Lung (tissue), 12 donors: ENCODE results near the gene RAP1A. TPM values are rescaled to one million over a fixed set of nuclear protein-coding genes. Genes with fewer than 3 reads are reported as not detected.

Experiments
- ATAC-seq: fragments of 200-7000 bp; cut with Tn5 transposase; one replicate; pipeline ENCODE4 v1.9.1; 2020; ENCODE audit warnings: moderate number of reproducible peaks; ENCODE audit not compliant: insufficient read depth, low FRiP score
- DNase-seq, 3 donors: peaks; one replicate each; pipeline ENCODE4 v3.0.0-alpha.2; 2013 to 2017
- H3K27ac ChIP-seq, 2 donors: one replicate each; pipeline ENCODE4 v1.5.1; 2013; ENCODE audit warnings: mild to moderate bottlenecking in 2 of 2, moderate library complexity in 2 of 2, control low read depth in 1 of 2, inconsistent platforms in 1 of 2, low read depth in 1 of 2, low read length in 1 of 2
- H3K27me3 ChIP-seq, 3 donors: one replicate each; pipeline ENCODE4 v1.5.1; 2013; ENCODE audit warnings: low read length in 2 of 3; ENCODE audit not compliant: control insufficient read depth in 3 of 3, insufficient read depth in 3 of 3
- H3K36me3 ChIP-seq, 4 donors: one replicate each; pipeline ENCODE4 v1.5.1; 2013; ENCODE audit warnings: low read length in 4 of 4, mild to moderate bottlenecking in 1 of 4, moderate library complexity in 1 of 4; ENCODE audit not compliant: control insufficient read depth in 4 of 4, insufficient read depth in 4 of 4
- H3K4me1 ChIP-seq, 5 donors: one replicate each; pipeline ENCODE4 v1.5.1; 2013; ENCODE audit warnings: low read length in 5 of 5, mild to moderate bottlenecking in 2 of 5, moderate library complexity in 1 of 5; ENCODE audit not compliant: control insufficient read depth in 5 of 5, insufficient read depth in 5 of 5
- H3K4me3 ChIP-seq: one replicate; pipeline ENCODE4 v1.5.1; 2013; ENCODE audit warnings: mild to moderate bottlenecking, control low read depth, moderate library complexity
- H3K9ac ChIP-seq, 2 donors: one replicate each; pipeline ENCODE4 v1.5.1; 2013; ENCODE audit warnings: low read length in 2 of 2, control low read depth in 1 of 2; ENCODE audit not compliant: insufficient read depth in 1 of 2
- H3K9me3 ChIP-seq, 4 donors: one replicate each; pipeline ENCODE4 v1.5.1; 2013; ENCODE audit warnings: low read length in 3 of 4, mild to moderate bottlenecking in 1 of 4, moderate library complexity in 1 of 4; ENCODE audit not compliant: control insufficient read depth in 4 of 4, insufficient read depth in 3 of 4
- WGBS, 2 donors: extraction: QIAGEN DNeasy Blood & Tissue Kit; methylation state at CpG; one replicate each; pipeline ENCODE4 v1.1.7; 2013; 5-methylcytosine and 5-hydroxymethylcytosine counted together
- polyA plus RNA-seq, 2 donors: library from polyadenylated mRNA; stranded (reverse); fragments of 200-250 nt; gene quantifications; one replicate each; pipeline ENCODE4 v1.2.1, GENCODE V29; 2013
- total RNA-seq, 2 donors: library from RNA; depleted of rRNA in 1 of 2; stranded (reverse); fragments of >200 nt in 1 of 2; gene quantifications; one replicate each; pipeline ENCODE4 v1.2.1, GENCODE V29; 2014 to 2021
- TF ChIP-seq, protein P1 (sequence below): IDR thresholded peaks from 2 replicates; pipeline ENCODE4 v1.5.1; 2012; ENCODE audit warnings: mild to moderate bottlenecking; ENCODE audit errors: control extremely low read depth, extremely low read depth
- donor health status: control.
- donor health status: control.
- donor health status: Bipolar disorder and iron deficiency.
- donor health status: healthy.
- donor health status: DM: yes; HTN: yes; CAD: no.

Gene RAP1A
- total and polyA plus RNA-seq, 4 donors: 64.5 to 97.3 (median 77.6) TPM

DNA sequence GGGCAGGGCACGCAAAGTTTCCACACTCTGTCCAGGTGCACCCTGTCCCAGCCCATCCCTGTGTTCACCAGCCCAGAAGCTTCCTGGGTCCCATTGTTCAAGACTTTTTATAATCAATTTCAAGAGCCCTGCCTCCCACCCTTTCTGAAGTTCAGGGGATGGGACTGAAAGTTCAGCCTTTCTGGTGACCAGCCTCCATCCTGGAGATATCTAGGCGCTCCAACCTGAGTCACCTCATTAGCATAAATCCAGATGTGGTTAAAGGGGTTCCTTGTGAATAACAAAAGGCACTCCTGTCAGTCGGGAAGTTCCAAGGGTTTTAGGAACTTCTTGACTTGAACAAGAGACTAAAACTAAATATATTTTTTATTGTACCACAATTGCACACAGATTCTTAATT is 48.4 kb upstream of the RAP1A start:
- no peak for ATAC-seq
- 83 to 88% methylated on average over 3 of the region's 3 CpGs for WGBS, 2 donors

DNA sequence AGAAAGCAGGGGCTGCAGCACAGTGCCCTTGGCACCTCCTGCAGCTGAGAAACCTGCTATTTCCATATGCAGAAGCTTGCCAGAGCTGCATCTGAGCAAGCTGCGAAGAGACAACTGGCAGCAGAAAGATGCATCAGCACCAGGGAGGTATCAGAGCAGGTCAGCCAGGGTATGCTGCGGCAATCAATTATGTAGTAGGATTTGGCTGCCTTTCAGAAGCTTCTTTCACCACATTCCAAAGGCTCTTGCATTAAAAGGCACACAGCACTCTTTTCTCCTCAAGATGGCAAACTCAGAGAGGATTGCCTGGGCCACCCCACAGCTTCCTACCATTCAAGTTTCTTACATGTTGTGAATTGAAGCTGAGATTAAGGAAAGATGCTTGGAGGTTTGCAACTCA is 47.6 kb upstream of the RAP1A start:
- 51 to 79% methylated on average over 2 of the region's 2 CpGs for WGBS, 2 donors

More for the DNA sequence above, 48.4 kb upstream of the RAP1A start:
- Histone ChIP-seq H3K9ac (no peak overlapping the region), H3K4me3 (no peak overlapping the region), H3K27ac (no peak overlapping the region), H3K36me3 (no peaks in the 10 kb centered on the region), H3K9me3 (no peaks in the 10 kb centered on the region), H3K4me1 (peaks cover 0 to 12% (median 10%) of the 10 kb centered on the region in 5 donors), H3K27me3 (peaks cover 0 to 2% (median 0%) of the 10 kb centered on the region in 3 donors)
- no peak for DNase-seq
- TF ChIP-seq, protein P1, sequence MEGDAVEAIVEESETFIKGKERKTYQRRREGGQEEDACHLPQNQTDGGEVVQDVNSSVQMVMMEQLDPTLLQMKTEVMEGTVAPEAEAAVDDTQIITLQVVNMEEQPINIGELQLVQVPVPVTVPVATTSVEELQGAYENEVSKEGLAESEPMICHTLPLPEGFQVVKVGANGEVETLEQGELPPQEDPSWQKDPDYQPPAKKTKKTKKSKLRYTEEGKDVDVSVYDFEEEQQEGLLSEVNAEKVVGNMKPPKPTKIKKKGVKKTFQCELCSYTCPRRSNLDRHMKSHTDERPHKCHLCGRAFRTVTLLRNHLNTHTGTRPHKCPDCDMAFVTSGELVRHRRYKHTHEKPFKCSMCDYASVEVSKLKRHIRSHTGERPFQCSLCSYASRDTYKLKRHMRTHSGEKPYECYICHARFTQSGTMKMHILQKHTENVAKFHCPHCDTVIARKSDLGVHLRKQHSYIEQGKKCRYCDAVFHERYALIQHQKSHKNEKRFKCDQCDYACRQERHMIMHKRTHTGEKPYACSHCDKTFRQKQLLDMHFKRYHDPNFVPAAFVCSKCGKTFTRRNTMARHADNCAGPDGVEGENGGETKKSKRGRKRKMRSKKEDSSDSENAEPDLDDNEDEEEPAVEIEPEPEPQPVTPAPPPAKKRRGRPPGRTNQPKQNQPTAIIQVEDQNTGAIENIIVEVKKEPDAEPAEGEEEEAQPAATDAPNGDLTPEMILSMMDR: no peak

GRCh38 chr1:111576547-111576946 is 43.0 kb upstream of the RAP1A start:
- 67 to 85% methylated on average over 7 of the region's 7 CpGs for WGBS, 2 donors
- H3K36me3 ChIP-seq: no peaks in the 10 kb centered on the region
- TF ChIP-seq, protein P1: no peak
- DNase-seq (peak; percentile 52 to 85 (median 68)), ATAC-seq (peak; percentile 77)
- peaks cover 0 to 21% (median 10%) of the 10 kb centered on the region in 5 donors for H3K4me1 ChIP-seq
- no peaks in the 10 kb centered on the region for H3K9me3 ChIP-seq
- H3K27ac ChIP-seq: no peak overlapping the region
- H3K4me3 ChIP-seq: no peak overlapping the region
- peaks cover 0 to 2% (median 0%) of the 10 kb centered on the region in 3 donors for H3K27me3 ChIP-seq
- H3K9ac ChIP-seq: no peak overlapping the region

More for the DNA sequence above, 47.6 kb upstream of the RAP1A start:
- TF ChIP-seq, protein P1: no peak
- Histone ChIP-seq H3K4me1 (peaks cover 0 to 12% (median 10%) of the 10 kb centered on the region in 5 donors), H3K9ac (no peak overlapping the region), H3K36me3 (no peaks in the 10 kb centered on the region), H3K9me3 (no peaks in the 10 kb centered on the region), H3K27me3 (peaks cover 0 to 2% (median 0%) of the 10 kb centered on the region in 3 donors), H3K27ac (no peak overlapping the region), H3K4me3 (no peak overlapping the region)
- ATAC-seq (peak; percentile 16), DNase-seq (peak; percentile 63 to 82 (median 76))

GRCh38 chr1:111577814-111578213 is 41.8 kb upstream of the RAP1A start:
- ATAC-seq: no peak
- H3K4me1 ChIP-seq: peaks cover 1 to 15% (median 4%) of the 10 kb centered on the region in 5 donors
- no peak overlapping the region for H3K4me3 ChIP-seq
- DNase-seq: no peak
- H3K9ac ChIP-seq: no peak overlapping the region
- WGBS, 2 donors: 74 to 87% methylated on average over 2 of the region's 2 CpGs
- H3K27me3 ChIP-seq: peaks cover 0 to 2% (median 0%) of the 10 kb centered on the region in 3 donors
- H3K36me3 ChIP-seq: no peaks in the 10 kb centered on the region
- no peaks in the 10 kb centered on the region for H3K9me3 ChIP-seq
- no peak overlapping the region for H3K27ac ChIP-seq
- TF ChIP-seq, protein P1: no peak
